Retinal pigment epithelial cell (primary cell): ENCODE results near the gene DNMT3A.

Source experiments
- DNase-seq: peaks from one replicate; pipeline ENCODE4 v3.0.0-alpha.2; 2010; ENCODE audit warnings: low read depth
- H3K4me3 ChIP-seq: 2 replicates; pipeline ENCODE4 v1.5.1; 2011; ENCODE audit warnings: mild to moderate bottlenecking, low read length, control low read depth, moderate library complexity
- CTCF ChIP-seq: conservative IDR thresholded peaks from 2 replicates; pipeline ENCODE4 v1.5.1; 2011; ENCODE audit warnings: low read depth, low read length, control low read depth, inconsistent platforms

DNMT3A gene

DNA sequence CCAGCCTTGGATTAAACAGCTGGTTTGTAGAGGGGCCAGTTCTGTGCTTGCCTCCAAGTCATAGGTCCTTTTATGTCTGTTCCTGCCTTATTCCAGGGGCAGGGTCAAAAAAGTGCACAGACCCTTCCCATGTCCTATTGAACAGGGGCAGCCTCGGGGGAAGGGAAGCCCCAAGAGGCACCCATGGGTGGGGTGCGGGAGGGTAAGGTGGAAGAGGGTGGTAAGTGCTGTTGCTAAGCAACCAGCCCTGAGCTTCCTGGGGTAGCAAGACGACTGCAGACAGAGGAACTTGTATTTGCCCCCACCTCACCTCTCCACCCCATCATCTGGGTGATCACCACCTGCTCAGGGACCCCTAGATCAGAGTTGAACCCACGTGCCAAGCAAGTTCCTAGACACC lies 7.7 kb downstream of the DNMT3A start:
- H3K4me3 ChIP-seq, result no peak overlapping the region
- no peak for TF ChIP-seq CTCF
- no peak for DNase-seq

DNA sequence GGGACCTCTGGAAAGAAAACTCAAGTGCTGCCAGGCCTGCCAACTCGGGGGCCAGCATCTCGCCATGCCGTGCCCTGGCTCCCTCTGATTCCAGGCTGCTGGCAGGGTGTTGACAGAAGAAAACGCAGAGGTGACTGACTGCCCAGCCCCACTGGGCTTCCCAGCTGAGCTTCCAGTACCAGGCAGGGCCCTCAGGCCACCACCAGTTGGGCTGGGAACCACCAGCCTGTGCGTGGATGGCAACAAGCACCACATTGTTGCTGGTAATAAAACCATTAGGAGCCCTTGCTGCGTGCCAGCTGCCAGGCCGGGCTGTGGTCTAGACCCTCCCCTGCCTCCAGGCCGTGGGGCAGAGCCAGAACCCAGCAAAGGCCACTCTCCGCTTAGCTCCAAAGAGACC lies 9.2 kb downstream of the DNMT3A start:
- no peak for TF ChIP-seq CTCF
- no peak overlapping the region for H3K4me3 ChIP-seq
- no peak for DNase-seq

DNA sequence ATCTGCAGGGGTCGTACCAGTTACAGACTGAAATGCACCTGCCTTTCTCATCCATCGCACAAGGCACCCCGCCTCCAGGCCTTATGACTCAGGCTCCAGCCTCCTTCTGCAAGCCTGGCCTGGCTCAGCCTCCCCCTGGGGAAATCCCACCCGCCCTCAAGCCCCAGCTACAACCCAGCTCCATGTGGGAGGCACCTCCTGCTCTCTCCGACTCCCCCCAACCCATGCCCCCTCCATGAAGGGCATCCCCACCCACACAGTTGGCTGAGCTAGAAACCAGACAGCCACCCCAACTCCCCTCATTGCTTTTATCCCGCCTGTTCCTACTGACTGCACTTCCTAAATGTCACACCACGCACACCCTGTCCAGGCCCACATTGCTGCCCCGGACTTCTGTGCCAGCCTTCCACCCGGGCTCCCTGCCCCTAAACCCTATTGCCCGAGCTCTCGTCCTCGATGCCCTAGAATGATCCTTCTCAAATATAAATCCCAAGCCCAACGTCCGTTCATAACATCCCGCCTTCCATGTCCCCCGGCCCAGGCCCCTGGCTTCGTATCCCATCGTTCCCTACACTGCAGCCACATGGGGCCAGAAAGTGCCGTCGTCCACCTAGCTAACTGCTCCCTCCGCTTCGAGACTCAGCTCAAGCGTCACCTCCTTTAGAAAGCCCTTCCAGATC lies 9.9 kb downstream of the DNMT3A start:
- TF ChIP-seq CTCF, result no peak
- no peak for DNase-seq
- H3K4me3 ChIP-seq, result no peak overlapping the region

- no peak overlapping the region for H3K4me3 ChIP-seq
- TF ChIP-seq CTCF, result no peak
- DNase-seq, result no peak
These were observed 10.8 kb downstream of the DNMT3A start for GRCh38 chr2:25330937-25331336.

GRCh38 chr2:25330273-25330672 lies 11.5 kb downstream of the DNMT3A start:
- DNase-seq, result no peak
- TF ChIP-seq CTCF, result no peak
- no peak overlapping the region for H3K4me3 ChIP-seq

GRCh38 chr2:25328152-25329085 lies 13.3 kb downstream of the DNMT3A start:
- H3K4me3 ChIP-seq, result no peak overlapping the region
- TF ChIP-seq CTCF, result no peak

More at GRCh38 chr2:25328152-25329085, 13.3 kb downstream of the DNMT3A start:
- no peak for DNase-seq
